Measurements from ENCODE around the gene DGKI.

GRCh38 chr7:137890449-137890921 lies 43.7 kb upstream of the DGKI start:
- TF ChIP-seq, protein P1, sequence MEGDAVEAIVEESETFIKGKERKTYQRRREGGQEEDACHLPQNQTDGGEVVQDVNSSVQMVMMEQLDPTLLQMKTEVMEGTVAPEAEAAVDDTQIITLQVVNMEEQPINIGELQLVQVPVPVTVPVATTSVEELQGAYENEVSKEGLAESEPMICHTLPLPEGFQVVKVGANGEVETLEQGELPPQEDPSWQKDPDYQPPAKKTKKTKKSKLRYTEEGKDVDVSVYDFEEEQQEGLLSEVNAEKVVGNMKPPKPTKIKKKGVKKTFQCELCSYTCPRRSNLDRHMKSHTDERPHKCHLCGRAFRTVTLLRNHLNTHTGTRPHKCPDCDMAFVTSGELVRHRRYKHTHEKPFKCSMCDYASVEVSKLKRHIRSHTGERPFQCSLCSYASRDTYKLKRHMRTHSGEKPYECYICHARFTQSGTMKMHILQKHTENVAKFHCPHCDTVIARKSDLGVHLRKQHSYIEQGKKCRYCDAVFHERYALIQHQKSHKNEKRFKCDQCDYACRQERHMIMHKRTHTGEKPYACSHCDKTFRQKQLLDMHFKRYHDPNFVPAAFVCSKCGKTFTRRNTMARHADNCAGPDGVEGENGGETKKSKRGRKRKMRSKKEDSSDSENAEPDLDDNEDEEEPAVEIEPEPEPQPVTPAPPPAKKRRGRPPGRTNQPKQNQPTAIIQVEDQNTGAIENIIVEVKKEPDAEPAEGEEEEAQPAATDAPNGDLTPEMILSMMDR (CRISPR knock-in tag; IDR thresholded peaks at IDR 0.05) = no peak
- TF ChIP-seq RXRA (CRISPR knock-in tag; IDR thresholded peaks at IDR 0.05) = no peak
- TF ChIP-seq ARNT (IDR thresholded peaks at IDR 0.05) = no peak
- TF ChIP-seq SNAI1 (CRISPR knock-in tag; IDR thresholded peaks at IDR 0.05; ENCODE audit: borderline replicate concordance) = no peak
- TF ChIP-seq TARDBP (CRISPR knock-in tag; IDR thresholded peaks at IDR 0.05) = no peak
- TF ChIP-seq, protein P2, sequence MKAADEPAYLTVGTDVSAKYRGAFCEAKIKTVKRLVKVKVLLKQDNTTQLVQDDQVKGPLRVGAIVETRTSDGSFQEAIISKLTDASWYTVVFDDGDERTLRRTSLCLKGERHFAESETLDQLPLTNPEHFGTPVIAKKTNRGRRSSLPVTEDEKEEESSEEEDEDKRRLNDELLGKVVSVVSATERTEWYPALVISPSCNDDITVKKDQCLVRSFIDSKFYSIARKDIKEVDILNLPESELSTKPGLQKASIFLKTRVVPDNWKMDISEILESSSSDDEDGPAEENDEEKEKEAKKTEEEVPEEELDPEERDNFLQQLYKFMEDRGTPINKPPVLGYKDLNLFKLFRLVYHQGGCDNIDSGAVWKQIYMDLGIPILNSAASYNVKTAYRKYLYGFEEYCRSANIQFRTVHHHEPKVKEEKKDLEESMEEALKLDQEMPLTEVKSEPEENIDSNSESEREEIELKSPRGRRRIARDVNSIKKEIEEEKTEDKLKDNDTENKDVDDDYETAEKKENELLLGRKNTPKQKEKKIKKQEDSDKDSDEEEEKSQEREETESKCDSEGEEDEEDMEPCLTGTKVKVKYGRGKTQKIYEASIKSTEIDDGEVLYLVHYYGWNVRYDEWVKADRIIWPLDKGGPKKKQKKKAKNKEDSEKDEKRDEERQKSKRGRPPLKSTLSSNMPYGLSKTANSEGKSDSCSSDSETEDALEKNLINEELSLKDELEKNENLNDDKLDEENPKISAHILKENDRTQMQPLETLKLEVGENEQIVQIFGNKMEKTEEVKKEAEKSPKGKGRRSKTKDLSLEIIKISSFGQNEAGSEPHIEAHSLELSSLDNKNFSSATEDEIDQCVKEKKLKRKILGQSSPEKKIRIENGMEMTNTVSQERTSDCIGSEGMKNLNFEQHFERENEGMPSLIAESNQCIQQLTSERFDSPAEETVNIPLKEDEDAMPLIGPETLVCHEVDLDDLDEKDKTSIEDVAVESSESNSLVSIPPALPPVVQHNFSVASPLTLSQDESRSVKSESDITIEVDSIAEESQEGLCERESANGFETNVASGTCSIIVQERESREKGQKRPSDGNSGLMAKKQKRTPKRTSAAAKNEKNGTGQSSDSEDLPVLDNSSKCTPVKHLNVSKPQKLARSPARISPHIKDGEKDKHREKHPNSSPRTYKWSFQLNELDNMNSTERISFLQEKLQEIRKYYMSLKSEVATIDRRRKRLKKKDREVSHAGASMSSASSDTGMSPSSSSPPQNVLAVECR (CRISPR knock-in tag; IDR thresholded peaks at IDR 0.05; ENCODE audit: borderline replicate concordance) = no peak
- no peak for TF ChIP-seq ZNF776 (CRISPR knock-in tag; IDR thresholded peaks at IDR 0.05)
